Amniotic stem cell (primary cell): ENCODE data around the gene CACNG6.
"Not testable (repeated sequence)": the region's sequence is repeated elsewhere in the genome, so short reads cannot be mapped to it uniquely, and the experiment has no call there.

Experiments used
- DNase-seq: peaks from one replicate; lab custom pipeline; 2025; lab: John Stamatoyannopoulos, UW

The CACNG6 gene

DNA sequence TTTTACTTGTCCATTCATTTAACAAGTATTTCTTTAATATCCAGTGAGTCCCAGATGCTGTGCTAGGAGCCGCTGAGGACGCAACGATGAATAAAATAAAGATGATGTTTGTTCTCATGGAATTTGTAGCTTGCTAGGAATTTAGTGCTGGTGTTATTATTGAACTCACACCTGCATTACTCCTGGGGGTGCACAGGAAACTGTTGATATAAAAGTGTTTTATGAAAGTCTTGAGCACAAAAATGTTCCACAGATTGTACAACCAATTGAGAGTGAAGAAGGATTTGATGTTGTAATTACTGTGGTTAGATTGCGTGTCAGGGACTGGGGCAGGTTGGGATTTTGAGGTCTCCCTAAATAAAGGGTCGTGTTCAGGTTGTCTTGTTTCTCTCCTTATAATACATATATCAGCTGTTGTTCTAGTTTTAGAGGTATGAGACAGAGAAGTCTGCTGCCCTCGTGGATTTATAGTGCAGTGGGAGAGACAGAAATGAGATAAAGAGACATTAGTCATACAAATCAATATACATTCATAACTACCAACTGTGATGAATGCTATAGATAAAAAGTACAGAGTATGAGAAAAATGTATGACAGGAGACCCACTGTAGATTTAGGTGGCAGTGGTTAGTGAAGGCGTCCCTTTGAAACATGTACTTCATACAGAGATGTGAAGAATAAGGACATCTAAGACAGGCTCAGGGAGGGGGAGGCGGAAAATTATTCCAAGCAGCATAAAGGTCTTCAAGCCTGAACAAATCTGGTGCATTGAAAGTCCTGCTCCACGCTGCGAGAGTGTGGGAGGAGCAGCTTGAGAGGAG lies 11.3 kb downstream of the CACNG6 start:
- DNase-seq: no peak

- DNase-seq: no peak
Observed at GRCh38 chr19:54009440-54009839, 18.0 kb downstream of the CACNG6 start.

- DNase-seq: no peak
Observed at GRCh38 chr19:54010474-54010873, 19.0 kb downstream of the CACNG6 start.

- DNase-seq: no peak
Observed at GRCh38 chr19:54011507-54012211, 20.2 kb downstream of the CACNG6 start.

DNA sequence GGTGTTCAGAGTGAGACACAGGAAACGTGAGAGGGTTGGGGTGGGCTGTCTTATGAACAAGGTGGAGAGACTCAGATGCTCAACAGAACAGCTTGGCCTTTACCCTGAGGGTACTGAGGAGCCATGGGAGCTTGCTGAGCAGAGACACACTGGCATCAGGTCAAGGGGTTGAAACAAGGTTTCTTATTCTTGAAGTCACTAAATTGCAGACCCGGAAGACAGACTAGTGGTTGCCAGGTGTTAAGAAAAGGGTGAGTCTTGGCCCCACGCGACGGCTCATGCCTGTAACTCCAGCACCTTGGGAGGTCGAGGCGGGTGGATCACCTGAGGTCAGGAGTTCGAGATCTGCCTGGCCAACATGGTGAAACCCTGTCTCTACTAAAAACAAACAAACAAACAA lies 22.4 kb downstream of the CACNG6 start:
- DNase-seq: no peak

GRCh38 chr19:54014920-54015560 lies 23.6 kb downstream of the CACNG6 start:
- no peak for DNase-seq

DNA sequence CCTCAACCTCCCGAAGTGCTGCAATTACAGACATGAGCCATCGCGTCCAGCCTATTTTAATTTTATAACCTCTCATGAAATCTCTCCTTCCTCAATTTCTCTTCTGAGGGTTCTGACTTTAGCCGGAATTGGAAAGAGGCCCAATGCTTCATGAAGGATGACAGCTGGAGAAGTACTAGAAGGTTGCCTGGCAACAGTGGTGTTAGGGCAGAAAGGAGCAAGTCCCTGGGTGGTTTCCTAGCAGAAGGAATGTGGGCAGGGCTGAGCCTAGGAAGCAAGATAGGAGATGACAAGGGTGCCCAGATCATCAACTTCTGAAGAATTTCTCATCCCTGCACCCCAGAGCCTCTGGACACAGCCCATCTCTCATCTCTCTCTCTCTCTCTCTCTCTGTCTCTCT lies 25.8 kb downstream of the CACNG6 start:
- DNase-seq: no peak

DNA sequence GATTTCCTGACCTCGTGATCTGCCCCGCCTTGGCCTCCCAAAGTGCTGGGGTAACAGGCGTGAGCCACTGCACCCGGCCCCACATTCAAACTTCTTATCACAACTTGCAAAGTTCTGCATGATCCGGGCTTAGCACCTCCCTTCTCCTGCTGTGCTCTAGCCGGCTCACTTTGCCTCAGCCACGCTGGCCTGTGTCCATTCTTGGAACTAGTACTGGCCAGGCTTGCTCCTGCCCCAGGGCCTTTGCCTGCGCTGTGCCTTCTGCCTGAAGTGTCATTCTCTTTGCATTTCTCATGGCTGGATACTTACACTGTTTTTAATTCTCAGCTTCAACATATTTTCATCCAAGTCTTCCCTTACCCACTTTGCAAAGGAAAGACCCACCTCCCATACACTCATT lies 29.9 kb downstream of the CACNG6 start:
- DNase-seq: no peak

- no peak for DNase-seq
Observed at GRCh38 chr19:54021932-54022331, 30.5 kb downstream of the CACNG6 start.

GRCh38 chr19:54023191-54023590 lies 31.8 kb downstream of the CACNG6 start:
- DNase-seq: no peak

DNA sequence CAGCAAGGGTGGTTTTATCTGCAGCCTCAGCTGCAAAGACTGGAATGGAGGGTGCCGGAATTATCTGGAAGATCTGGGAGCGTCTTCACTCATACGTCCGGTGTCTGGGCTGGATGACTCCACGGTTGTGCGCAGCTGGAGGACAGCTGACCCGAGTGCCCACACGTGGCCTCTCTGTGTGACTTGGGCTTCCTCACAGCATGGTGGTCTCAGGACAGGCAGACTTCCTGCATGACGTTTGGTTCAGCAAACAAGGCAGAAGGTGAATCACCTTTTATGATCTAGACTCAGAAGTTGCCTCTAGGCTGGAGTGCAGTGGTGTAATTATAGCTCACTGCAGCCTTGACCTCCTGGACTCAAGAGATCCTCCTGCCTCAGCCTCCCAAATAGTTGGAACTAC lies 33.2 kb downstream of the CACNG6 start:
- DNase-seq: no peak

DNA sequence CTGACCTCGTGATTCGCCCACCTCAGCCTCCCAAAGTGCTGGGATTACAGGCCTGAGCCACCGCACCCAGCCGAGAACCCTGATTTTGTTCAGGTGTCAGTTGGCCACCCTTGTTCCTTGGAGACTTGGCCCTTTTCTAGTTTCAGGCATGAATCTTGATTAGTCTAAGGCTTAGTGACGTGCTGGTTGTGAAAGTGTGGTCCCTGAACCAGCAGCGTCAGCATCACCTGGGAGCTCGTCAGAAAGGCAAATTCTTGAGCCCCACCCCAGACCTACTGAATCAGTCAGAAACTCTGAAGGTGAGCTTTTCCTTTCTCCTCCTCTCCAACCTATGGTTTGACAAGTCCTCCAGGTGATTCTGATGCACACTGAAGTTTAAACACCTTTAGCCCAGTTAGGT lies 35.2 kb downstream of the CACNG6 start:
- DNase-seq: no peak

- no peak for DNase-seq
Observed at GRCh38 chr19:54029301-54029700, 37.9 kb downstream of the CACNG6 start.

GRCh38 chr19:54029930-54030490 lies 38.6 kb downstream of the CACNG6 start:
- peak; percentile 32 for DNase-seq

DNA sequence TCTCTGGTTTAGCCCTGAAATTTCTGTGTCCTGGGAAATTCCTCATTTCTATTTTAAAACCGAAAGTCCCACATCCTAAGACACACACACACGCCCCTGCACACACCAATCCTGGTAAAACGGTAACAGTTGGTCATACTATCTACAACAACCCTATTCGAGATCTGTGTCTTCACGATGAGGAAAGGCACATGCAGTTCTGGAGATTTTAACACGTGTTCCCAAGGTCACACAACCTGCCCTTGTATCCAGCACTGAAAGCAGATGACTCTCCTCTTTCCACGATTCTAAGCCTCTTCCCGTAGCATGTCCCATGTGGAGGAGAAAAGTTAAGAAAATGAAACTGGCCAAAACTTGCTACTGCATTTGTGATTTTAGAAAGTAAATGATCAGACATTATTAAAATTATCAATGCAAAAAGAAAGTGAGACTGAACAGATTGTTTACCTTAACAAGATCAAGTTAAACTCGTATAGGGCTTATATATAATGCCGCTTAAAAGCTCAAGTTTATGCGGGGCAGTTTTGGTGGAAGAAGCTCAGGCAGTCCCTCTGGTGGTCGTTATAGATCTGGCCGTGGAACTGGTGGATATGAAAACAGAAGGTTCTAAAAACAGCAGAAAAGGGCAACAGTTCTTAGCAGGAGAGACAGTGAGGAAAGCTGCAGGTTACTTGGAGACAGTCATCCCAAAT lies 39.6 kb downstream of the CACNG6 start:
- no peak for DNase-seq

GRCh38 chr19:54035215-54036178 lies 44.1 kb downstream of the CACNG6 start:
- peak; percentile 50 for DNase-seq

- DNase-seq: not testable (repeated sequence)
Observed at GRCh38 chr19:54036542-54036941, 45.1 kb downstream of the CACNG6 start.

DNA sequence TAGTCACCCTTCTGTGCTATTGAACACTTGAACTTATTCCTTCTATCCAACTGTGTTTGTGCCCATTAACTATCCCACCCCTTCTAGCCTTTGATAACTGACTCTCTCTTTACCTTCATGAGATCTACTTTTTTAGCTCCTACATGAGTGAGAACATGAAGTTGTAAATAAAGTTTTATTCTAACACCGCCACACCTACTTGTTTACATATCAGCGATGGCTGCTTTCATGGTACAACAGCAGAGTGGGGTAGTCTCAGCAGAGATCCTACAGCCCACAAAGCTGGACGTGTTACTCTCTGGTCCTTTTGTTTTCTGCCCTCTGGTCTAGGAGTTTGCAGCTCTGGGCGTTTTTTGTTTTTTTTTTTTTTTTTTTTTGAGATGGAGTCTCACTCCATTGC lies 48.6 kb downstream of the CACNG6 start:
- DNase-seq: no peak

DNA sequence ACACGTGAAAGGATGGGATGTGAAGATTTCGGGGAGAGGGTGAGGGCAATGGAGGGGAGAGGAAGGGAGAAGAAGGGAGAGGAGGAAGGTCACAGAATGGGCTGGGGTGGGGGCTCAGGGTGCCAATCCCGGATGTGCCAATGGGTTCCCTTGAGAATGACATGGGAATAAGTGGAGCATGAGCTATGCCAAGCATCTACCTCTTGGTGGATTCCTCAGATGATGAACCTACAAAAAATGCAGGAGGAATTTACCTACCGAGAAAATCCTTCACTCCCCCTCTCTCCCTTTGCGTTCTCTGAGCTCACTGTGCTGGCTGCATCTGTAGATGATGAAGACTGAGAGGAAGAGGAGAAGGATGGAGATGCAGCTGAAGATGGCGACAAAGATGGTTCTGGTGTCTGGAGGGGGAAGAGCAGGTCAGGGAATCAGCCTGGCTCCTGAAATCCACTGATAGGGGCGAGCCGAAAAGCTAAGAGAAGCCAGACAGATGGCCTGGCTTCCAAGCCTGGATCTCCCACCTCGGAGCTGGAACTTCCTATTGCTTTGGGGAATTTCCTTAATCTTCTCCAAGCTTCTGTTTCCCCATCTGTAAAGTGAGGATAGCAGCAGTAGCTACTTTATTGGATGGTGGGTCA lies 50.7 kb downstream of the CACNG6 start:
- no peak for DNase-seq

- DNase-seq: no peak
Observed at GRCh38 chr19:54042989-54043388, 51.6 kb downstream of the CACNG6 start.
